H1 (cell line): ENCODE measurements around the gene CABCOCO1. TPM values are rescaled to one million over a fixed set of nuclear protein-coding genes. Genes with fewer than 3 reads are reported as not detected.
A peak's percentile ranks its signal among the peaks of the same experiment; 100 is the strongest.

Experiments
- CTCF ChIA-PET: fragments of 300-600 bp; sonication (Branson Sonifier 250); formaldehyde crosslinking; loops from one replicate; lab custom pipeline; 2021; ENCODE audit not compliant: partially characterized antibody; lab: Charles Lee
- POLR2A ChIA-PET: fragments of 300-600 bp; sonication (Branson Sonifier 250); formaldehyde crosslinking; loops from one replicate; lab custom pipeline; 2021; ENCODE audit warnings: inconsistent platforms; ENCODE audit not compliant: partially characterized antibody; lab: Charles Lee
- DNase-seq, 2 experiments: peaks; one replicate each; pipeline versions ENCODE4 v3.0.0 to v3.0.0-alpha.2; 2010 to 2022; ENCODE audit warnings: low spot score in 2 of 2, low read depth in 1 of 2, mixed read lengths in 1 of 2
- FAIRE-seq: peaks from 2 replicates; lab custom pipeline; 2011; peaks lifted over from hg19 to GRCh38; lab: Jason Lieb, UNC
- H2AFZ ChIP-seq: 2 replicates; pipeline ENCODE4 v1.8.1; 2012; ENCODE audit warnings: low read length, inconsistent platforms
- H2AK5ac ChIP-seq: 2 replicates; pipeline ENCODE4 v1.6.1; 2013; ENCODE audit warnings: low read depth, low read length
- H2BK120ac ChIP-seq: replicated peaks from 2 replicates; pipeline ENCODE3; 2013; ENCODE audit warnings: low read depth, low read length, inconsistent platforms
- H2BK12ac ChIP-seq: 2 replicates; pipeline ENCODE4 v1.6.1; 2013; ENCODE audit warnings: low read depth, low read length
- H2BK15ac ChIP-seq: 2 replicates; pipeline ENCODE4 v1.6.1; 2013; ENCODE audit warnings: low read length
- H2BK20ac ChIP-seq: 2 replicates; pipeline ENCODE4 v1.6.1; 2013; ENCODE audit warnings: low read length
- H2BK5ac ChIP-seq: 2 replicates; pipeline ENCODE4 v1.6.1; 2013; ENCODE audit warnings: low read depth, low read length
- H3K14ac ChIP-seq: 2 replicates; pipeline ENCODE4 v1.6.1; 2013; ENCODE audit warnings: inconsistent platforms; ENCODE audit not compliant: insufficient read length
- H3K18ac ChIP-seq: 2 replicates; pipeline ENCODE4 v1.6.1; 2013; ENCODE audit warnings: low read length; ENCODE audit errors: extremely low read depth
- H3K23ac ChIP-seq: 2 replicates; pipeline ENCODE4 v1.6.1; 2013; ENCODE audit warnings: inconsistent platforms; ENCODE audit not compliant: insufficient read length
- H3K23me2 ChIP-seq: 2 replicates; pipeline ENCODE4 v1.6.1; 2013; ENCODE audit warnings: low read depth, low read length
- H3K27ac ChIP-seq: 2 replicates; pipeline ENCODE4 v1.6.1; 2011; ENCODE audit warnings: low read depth, low read length, inconsistent platforms
- H3K27me3 ChIP-seq, 4 experiments: replicated peaks in 1 of 4; 1 replicate in 1 of 4; 2 replicates in 3 of 4; pipeline versions ENCODE4 v1.6.1 to v1.8.1; 2011 to 2013; ENCODE audit warnings: low read length in 3 of 4, mild to moderate bottlenecking in 3 of 4, inconsistent platforms in 2 of 4, mixed read lengths in 2 of 4, moderate library complexity in 1 of 4; ENCODE audit not compliant: control insufficient read depth in 3 of 4, insufficient read depth in 3 of 4; ENCODE audit errors: extremely low read depth in 1 of 4
- H3K36me3 ChIP-seq, 4 experiments: 2 replicates each; pipeline versions ENCODE4 v1.6.1 to v1.8.1; 2011 to 2013; ENCODE audit warnings: mild to moderate bottlenecking in 4 of 4, low read length in 3 of 4, moderate library complexity in 2 of 4, control low read depth in 1 of 4, inconsistent platforms in 1 of 4; ENCODE audit not compliant: insufficient read depth in 4 of 4, control insufficient read depth in 2 of 4
- H3K4ac ChIP-seq: replicated peaks from 2 replicates; pipeline ENCODE3; 2013; ENCODE audit warnings: low read length, low read depth, mixed read lengths, inconsistent platforms; ENCODE audit not compliant: insufficient read length
- H3K4me1 ChIP-seq, 4 experiments: replicated peaks in 1 of 4; 1 replicate in 1 of 4; 2 replicates in 3 of 4; pipeline versions ENCODE4 v1.6.1 to v1.8.1; 2011 to 2013; ENCODE audit warnings: low read length in 3 of 4, inconsistent platforms in 2 of 4, mixed read lengths in 1 of 4; ENCODE audit not compliant: insufficient read depth in 4 of 4, control insufficient read depth in 3 of 4
- H3K4me2 ChIP-seq, 2 experiments: 2 replicates each; pipeline versions ENCODE4 v1.6.1 to v1.8.1; 2011 to 2013; ENCODE audit warnings: low read depth in 2 of 2, low read length in 2 of 2, control low read depth in 1 of 2, inconsistent platforms in 1 of 2, mild to moderate bottlenecking in 1 of 2; ENCODE audit not compliant: insufficient read depth in 1 of 2
- H3K4me3 ChIP-seq, 4 experiments: fragments of 200-600, 300-600 bp in 1 of 4; sonication (generic), shearing (Covaris generic), sonication (Bioruptor Twin) in 1 of 4; 2 replicates each; pipeline versions ENCODE4 v1.5.1 to v1.8.1; 2011 to 2016; ENCODE audit warnings: low read length in 4 of 4, low read depth in 3 of 4, control low read depth in 2 of 4, inconsistent platforms in 2 of 4, mild to moderate bottlenecking in 2 of 4, mixed read lengths in 1 of 4, moderate library complexity in 1 of 4; ENCODE audit not compliant: insufficient read depth in 2 of 4; ENCODE audit errors: extremely low read depth in 1 of 4
- H3K56ac ChIP-seq: replicated peaks from 2 replicates; pipeline ENCODE3; 2013; ENCODE audit warnings: low read depth, mild to moderate bottlenecking, mixed read lengths, low read length, inconsistent platforms; ENCODE audit not compliant: insufficient read length
- H3K79me1 ChIP-seq: 2 replicates; pipeline ENCODE4 v1.6.1; 2013; ENCODE audit warnings: low read depth, low read length, control low read depth
- H3K79me2 ChIP-seq, 2 experiments: 2 replicates each; pipeline versions ENCODE4 v1.6.1 to v1.8.1; 2012 to 2013; ENCODE audit warnings: low read length in 2 of 2, mild to moderate bottlenecking in 2 of 2, inconsistent platforms in 1 of 2; ENCODE audit not compliant: insufficient read depth in 2 of 2, control insufficient read depth in 1 of 2
- H3K9ac ChIP-seq, 4 experiments: replicated peaks in 1 of 4; 1 replicate in 1 of 4; 2 replicates in 3 of 4; pipeline versions ENCODE4 v1.6.1 to v1.8.1; 2011 to 2013; ENCODE audit warnings: low read depth in 3 of 4, low read length in 3 of 4, control low read depth in 2 of 4, mild to moderate bottlenecking in 2 of 4, moderate library complexity in 2 of 4, inconsistent platforms in 1 of 4; ENCODE audit errors: extremely low read depth in 1 of 4
- H3K9me3 ChIP-seq, 2 experiments: 2 replicates each; pipeline versions ENCODE4 v1.6.1 to v1.8.1; 2012 to 2013; ENCODE audit warnings: mild to moderate bottlenecking in 2 of 2, moderate library complexity in 2 of 2, control low read depth in 1 of 2, inconsistent platforms in 1 of 2, low read depth in 1 of 2, low read length in 1 of 2, mixed read lengths in 1 of 2; ENCODE audit not compliant: insufficient read depth in 2 of 2
- H4K20me1 ChIP-seq, 2 experiments: replicated peaks in 1 of 2; 2 replicates each; pipeline versions ENCODE3 to v1.8.1; 2011 to 2013; ENCODE audit warnings: inconsistent platforms in 2 of 2, low read length in 2 of 2, mild to moderate bottlenecking in 1 of 2; ENCODE audit not compliant: insufficient read depth in 2 of 2, control insufficient read depth in 1 of 2
- H4K5ac ChIP-seq: 2 replicates; pipeline ENCODE4 v1.6.1; 2013; ENCODE audit warnings: low read length, low read depth, mixed read lengths, inconsistent platforms; ENCODE audit not compliant: insufficient read length
- H4K8ac ChIP-seq: 2 replicates; pipeline ENCODE4 v1.8.0; 2013; ENCODE audit warnings: mild to moderate bottlenecking, moderate library complexity, low read length, inconsistent platforms; ENCODE audit not compliant: insufficient read depth; ENCODE audit errors: extremely low read depth
- H4K91ac ChIP-seq: replicated peaks from 2 replicates; pipeline ENCODE3; 2013; ENCODE audit warnings: low read length, mixed read lengths, inconsistent platforms; ENCODE audit not compliant: insufficient read length
- BRCA1 ChIP-seq: IDR thresholded peaks from 2 replicates; pipeline ENCODE4 v1.6.1; 2012; ENCODE audit warnings: low read depth, low read length, improper control_type of control experiment
- CBX5 ChIP-seq: fragments of 300-800, 300-1000 bp; sonication (generic); IDR thresholded peaks from 2 replicates; pipeline ENCODE4 v1.7.1; 2016; ENCODE audit warnings: antibody characterized with exemption, low read length, low read depth
- HDAC2 ChIP-seq, 2 experiments: fragments of 300-600 bp in 1 of 2; sonication (generic) in 1 of 2; IDR thresholded peaks; 2 replicates each; pipeline ENCODE4 v1.6.1; 2011 to 2012; ENCODE audit warnings: low read depth in 2 of 2, low read length in 2 of 2, mild to moderate bottlenecking in 2 of 2, moderate library complexity in 2 of 2, borderline replicate concordance in 1 of 2, inconsistent platforms in 1 of 2
- JUND ChIP-seq: IDR thresholded peaks from 2 replicates; pipeline ENCODE4 v1.6.1; 2011; ENCODE audit warnings: mild to moderate bottlenecking, improper control_type of control experiment, low read length
- KDM1A ChIP-seq: fragments of 200-600, 300-600 bp; sonication (generic); IDR thresholded peaks from 2 replicates; pipeline ENCODE4 v1.7.1; 2016; ENCODE audit warnings: mild to moderate bottlenecking, low read length, borderline replicate concordance
- RXRA ChIP-seq: IDR thresholded peaks from 2 replicates; pipeline ENCODE4 v1.6.1; 2011; ENCODE audit warnings: low read depth, mild to moderate bottlenecking, low read length, moderate library complexity; ENCODE audit not compliant: insufficient read depth
- SUZ12 ChIP-seq: fragments of 200-600 bp; sonication (generic); IDR thresholded peaks from 2 replicates; pipeline ENCODE4 v1.6.1; 2012; ENCODE audit warnings: mild to moderate bottlenecking, inconsistent platforms, low read length, moderate library complexity, mixed read lengths
- YY1 ChIP-seq: IDR thresholded peaks from 2 replicates; pipeline ENCODE4 v1.6.1; 2011; ENCODE audit warnings: low read depth, mild to moderate bottlenecking, low read length
- WGBS, 2 experiments: shearing (Covaris generic) in 1 of 2; methylation state at CpG; one replicate each; pipeline versions ENCODE4 v1.1.6 to v1.1.7; 2013 to 2015; ENCODE audit warnings: low lambda C conversion rate in 2 of 2, mixed read lengths in 2 of 2, inconsistent platforms in 1 of 2, low coverage in 1 of 2, missing lambda C conversion rate in 1 of 2; ENCODE audit not compliant: insufficient replicate concordance in 2 of 2, insufficient coverage in 1 of 2, insufficient read length in 1 of 2; ENCODE audit errors: extremely low coverage in 1 of 2, missing lambda C conversion rate in 1 of 2; 5-methylcytosine and 5-hydroxymethylcytosine counted together
- polyA plus RNA-seq, 7 experiments: library from polyadenylated mRNA; depleted of rRNA in 3 of 7; stranded (reverse) in 5 of 7; unstranded in 2 of 7; fragments of >200 nt in 5 of 7; fragments of 200-250 nt in 2 of 7; gene quantifications; 1 replicate in 5 of 7; 2 replicates in 1 of 7; 4 replicates in 1 of 7; pipeline versions ENCODE4 v1.2.1 to v1.2.3, GENCODE V29; 2011 to 2013; ENCODE audit warnings: missing spikeins in 2 of 7, mixed read lengths in 2 of 7
- total RNA-seq: library from RNA; stranded (reverse); fragmentation: NEBNext Ultra II Directional; extraction: Animal tissue kit (Norgen Biotek cat#: 25700); gene quantifications from 2 replicates; pipeline ENCODE4 v1.2.1, GENCODE V29; 2021
- TF ChIP-seq, protein P1 (sequence below): IDR thresholded peaks from 2 replicates; pipeline ENCODE4 v1.6.1; 2012; ENCODE audit warnings: inconsistent platforms

CABCOCO1 gene
- total and polyA plus RNA-seq, 2 of the 8 experiments (the other 6 are each of a cell fraction or from before 2014, with no cell fraction given), result not detected

DNA sequence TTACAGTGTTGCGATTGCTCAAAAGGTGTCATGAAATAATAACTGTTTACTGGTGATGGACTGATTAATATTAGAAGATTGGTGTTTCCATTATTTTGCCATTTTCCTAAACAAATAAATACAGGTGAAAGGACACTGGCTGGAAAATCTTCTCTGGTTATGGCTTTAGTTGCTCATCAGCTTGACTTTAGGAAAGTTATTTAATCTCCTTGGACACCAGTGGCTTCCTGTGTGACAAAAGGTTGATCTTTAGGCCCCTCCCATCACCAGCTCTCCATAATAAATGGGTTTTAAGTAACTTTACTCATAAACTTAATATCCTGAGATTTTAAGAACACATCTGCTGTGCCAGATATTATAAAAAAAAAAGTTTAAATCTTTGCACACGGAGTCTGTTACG, 737 bp downstream of the CABCOCO1 start:
- no peak overlapping the region for H4K8ac ChIP-seq
- H2BK12ac ChIP-seq, result no peak overlapping the region
- no peak overlapping the region for H3K18ac ChIP-seq
- H3K27me3 ChIP-seq, result no peaks in the 10 kb centered on the region; a peak in 1 of 7 replicates
- H3K4me2 ChIP-seq, result peak overlapping the region in 1 of 2 experiments; percentile 33; a peak in 2 of 4 replicates
- H2BK5ac ChIP-seq, result no peak overlapping the region
- DNase-seq (no peak), FAIRE-seq (no peak)
- H3K56ac ChIP-seq, result no peak overlapping the region
- no peak overlapping the region for H3K9ac ChIP-seq
- POLR2A ChIA-PET, result no interaction called here
- H3K79me1 ChIP-seq, result no peaks in the 10 kb centered on the region
- H4K5ac ChIP-seq, result no peak overlapping the region
- no peak overlapping the region for H2BK20ac ChIP-seq
- H3K36me3 ChIP-seq, result no peaks in the 10 kb centered on the region
- H2AFZ ChIP-seq, result no peak overlapping the region
- H4K91ac ChIP-seq, result no peak overlapping the region
- no peak overlapping the region for H3K27ac ChIP-seq
- H3K4me3 ChIP-seq, result peak overlapping the region in 1 of 4 experiments; percentile 75; a peak in 3 of 8 replicates
- no peak overlapping the region for H3K14ac ChIP-seq
- H2AK5ac ChIP-seq, result no peak overlapping the region
- H3K79me2 ChIP-seq, result no peaks in the 10 kb centered on the region
- H4K20me1 ChIP-seq, result no peaks in the 10 kb centered on the region
- no peaks in the 10 kb centered on the region for H3K9me3 ChIP-seq
- WGBS, 2 experiments, result 89% methylated on average over 3 of the region's 3 CpGs; no CpG with 5 or more reads in 1 of the 2 experiments
- H3K4ac ChIP-seq, result no peak overlapping the region
- no peak overlapping the region for H2BK120ac ChIP-seq
- H3K4me1 ChIP-seq, result no peaks in the 10 kb centered on the region
- H3K23me2 ChIP-seq, result no peaks in the 10 kb centered on the region
- no peak overlapping the region for H2BK15ac ChIP-seq
- CTCF ChIA-PET, result interaction anchor here (0.6 to 1.5 kb wide), 6 partner anchors 41 to 355 kb away, joined by 3 read pairs; no protein-coding TSS in a partner anchor
- no peak overlapping the region for H3K23ac ChIP-seq
- TF ChIP-seq SUZ12 (no peak), HDAC2 (IDR thresholded peaks at IDR 0.05; ENCODE audit: borderline replicate concordance in 1 of 2, low read depth in 2 of 2, low read length in 2 of 2) (no peak), CBX5 (no peak), JUND (no peak), YY1 (no peak), BRCA1 (no peak), RXRA (no peak), KDM1A (no peak)
- TF ChIP-seq, protein P1, sequence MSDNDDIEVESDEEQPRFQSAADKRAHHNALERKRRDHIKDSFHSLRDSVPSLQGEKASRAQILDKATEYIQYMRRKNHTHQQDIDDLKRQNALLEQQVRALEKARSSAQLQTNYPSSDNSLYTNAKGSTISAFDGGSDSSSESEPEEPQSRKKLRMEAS, result no peak
